ENCODE results near the gene DMRT1. TPM values are rescaled to one million over a fixed set of nuclear protein-coding genes. Genes with fewer than 3 reads are reported as not detected.

Gene DMRT1
- total RNA-seq, 1 donor from 2014 or later = not detected

DNA sequence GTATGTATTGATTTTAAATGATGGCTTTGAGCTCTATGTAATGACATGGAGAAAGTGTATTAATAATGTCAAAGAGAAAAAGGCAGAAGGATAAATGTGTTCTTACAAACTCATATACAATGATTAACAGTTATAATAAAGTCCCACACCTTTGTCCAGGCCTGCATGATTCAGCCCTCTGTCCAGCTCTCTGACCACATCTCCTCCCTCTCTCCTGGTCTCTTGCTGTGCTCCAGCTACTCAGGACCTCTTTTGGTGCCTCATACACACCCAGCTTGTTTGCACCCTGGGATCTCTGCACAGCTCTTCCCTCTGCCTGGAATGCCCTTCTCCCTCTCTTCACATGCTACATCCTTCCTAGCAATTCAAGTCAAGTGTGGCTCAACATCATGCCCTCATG, 37.5 kb upstream of the DMRT1 start:
- DNase-seq (ENCODE audit: low read depth) = no peak
- H3K4me3 ChIP-seq (ENCODE audit: low read depth, low read length) = no peak overlapping the region
- TF ChIP-seq, protein P1, sequence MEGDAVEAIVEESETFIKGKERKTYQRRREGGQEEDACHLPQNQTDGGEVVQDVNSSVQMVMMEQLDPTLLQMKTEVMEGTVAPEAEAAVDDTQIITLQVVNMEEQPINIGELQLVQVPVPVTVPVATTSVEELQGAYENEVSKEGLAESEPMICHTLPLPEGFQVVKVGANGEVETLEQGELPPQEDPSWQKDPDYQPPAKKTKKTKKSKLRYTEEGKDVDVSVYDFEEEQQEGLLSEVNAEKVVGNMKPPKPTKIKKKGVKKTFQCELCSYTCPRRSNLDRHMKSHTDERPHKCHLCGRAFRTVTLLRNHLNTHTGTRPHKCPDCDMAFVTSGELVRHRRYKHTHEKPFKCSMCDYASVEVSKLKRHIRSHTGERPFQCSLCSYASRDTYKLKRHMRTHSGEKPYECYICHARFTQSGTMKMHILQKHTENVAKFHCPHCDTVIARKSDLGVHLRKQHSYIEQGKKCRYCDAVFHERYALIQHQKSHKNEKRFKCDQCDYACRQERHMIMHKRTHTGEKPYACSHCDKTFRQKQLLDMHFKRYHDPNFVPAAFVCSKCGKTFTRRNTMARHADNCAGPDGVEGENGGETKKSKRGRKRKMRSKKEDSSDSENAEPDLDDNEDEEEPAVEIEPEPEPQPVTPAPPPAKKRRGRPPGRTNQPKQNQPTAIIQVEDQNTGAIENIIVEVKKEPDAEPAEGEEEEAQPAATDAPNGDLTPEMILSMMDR (conservative IDR thresholded peaks at IDR 0.05; ENCODE audit: low read depth, low read length) = no peak

DNA sequence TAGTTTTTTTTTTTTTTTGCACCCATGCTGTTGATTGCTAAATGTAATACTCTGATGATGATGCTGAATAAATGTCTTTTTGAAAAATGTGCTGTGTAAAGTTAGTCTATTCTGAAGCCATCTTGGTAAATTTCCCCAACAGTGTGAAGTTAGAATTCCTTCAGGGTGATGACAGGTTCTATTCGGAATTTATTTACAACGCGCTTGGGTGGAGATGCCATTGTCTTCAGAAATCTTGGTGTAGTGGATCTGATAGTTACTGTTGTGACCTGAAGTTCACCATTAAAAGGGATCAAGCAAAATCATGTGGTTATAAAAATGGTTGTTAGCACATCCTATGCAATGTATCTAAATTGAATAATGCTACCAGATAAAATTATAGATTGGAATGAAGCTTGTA, 36.3 kb upstream of the DMRT1 start:
- DNase-seq (ENCODE audit: low read depth) = no peak
- H3K4me3 ChIP-seq (ENCODE audit: low read depth, low read length) = no peak overlapping the region
- TF ChIP-seq, protein P1 (conservative IDR thresholded peaks at IDR 0.05; ENCODE audit: low read depth, low read length) = no peak

DNA sequence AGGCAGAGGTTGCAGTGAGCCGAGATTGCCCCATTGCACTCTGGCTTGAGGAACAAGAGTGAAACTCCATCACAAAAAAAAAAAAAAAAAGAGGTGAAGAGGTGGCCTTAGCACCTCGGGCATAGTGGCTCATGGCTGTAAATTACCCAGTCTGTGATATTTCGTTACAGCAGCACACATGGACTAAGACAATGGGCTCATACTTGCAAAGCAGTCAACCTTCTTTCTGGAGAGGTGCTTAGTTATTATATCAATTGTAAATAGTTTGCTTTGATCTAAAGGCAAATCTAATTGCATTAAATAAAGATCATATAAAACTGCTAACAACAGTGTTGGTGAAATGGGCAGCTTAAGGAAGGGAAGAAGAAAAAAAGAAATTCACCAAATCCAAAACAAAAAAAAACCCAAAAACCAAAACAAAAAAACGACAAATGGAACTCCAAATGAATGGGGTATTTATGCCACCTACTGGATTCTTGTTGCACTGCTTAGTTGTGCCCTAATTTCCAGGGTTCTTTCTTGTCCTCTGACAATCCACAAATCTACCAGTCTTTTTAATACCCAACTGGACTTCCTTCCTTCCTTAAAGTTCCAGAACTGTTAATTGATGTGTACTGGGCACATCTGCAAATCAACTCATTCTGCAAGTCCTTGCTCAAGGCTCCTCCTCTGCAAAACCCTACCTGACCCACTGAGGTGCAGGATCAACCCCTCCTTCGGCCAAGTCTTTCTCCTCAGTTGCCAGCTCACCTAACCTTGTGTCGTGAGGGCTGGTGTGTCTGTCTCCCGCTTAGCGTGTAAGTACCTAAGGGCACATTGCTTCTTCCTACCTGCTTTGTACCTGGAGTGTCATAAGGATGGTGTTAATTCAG, 35.0 kb upstream of the DMRT1 start:
- TF ChIP-seq, protein P1 (conservative IDR thresholded peaks at IDR 0.05; ENCODE audit: low read depth, low read length) = peak; percentile 82
- no peak overlapping the region for H3K4me3 ChIP-seq (ENCODE audit: low read depth, low read length)
- DNase-seq (ENCODE audit: low read depth) = no peak

DNA sequence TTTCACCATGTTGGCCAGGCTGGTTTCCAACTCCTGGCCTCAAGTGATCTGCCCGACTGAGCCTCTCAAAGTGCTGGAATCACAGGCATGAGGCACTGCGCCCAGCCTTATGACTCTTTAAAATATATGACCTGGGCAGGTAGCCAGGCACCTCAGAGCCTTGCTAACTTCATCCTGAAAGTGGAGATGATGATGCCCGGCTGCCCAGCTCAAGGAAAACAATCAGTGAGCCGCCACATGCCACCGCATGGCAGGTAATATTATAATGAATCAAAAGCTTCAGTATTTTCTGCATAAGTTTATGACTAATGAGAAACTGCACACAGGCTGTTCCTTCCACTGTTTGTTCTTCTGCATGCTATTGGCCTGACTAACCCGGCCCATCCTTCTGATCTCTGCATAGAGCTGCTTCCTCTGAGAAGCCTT, 30.4 kb upstream of the DMRT1 start:
- H3K4me3 ChIP-seq (ENCODE audit: low read depth, low read length) = no peak overlapping the region
- no peak for DNase-seq (ENCODE audit: low read depth)
- TF ChIP-seq, protein P1 (conservative IDR thresholded peaks at IDR 0.05; ENCODE audit: low read depth, low read length) = no peak

DNA sequence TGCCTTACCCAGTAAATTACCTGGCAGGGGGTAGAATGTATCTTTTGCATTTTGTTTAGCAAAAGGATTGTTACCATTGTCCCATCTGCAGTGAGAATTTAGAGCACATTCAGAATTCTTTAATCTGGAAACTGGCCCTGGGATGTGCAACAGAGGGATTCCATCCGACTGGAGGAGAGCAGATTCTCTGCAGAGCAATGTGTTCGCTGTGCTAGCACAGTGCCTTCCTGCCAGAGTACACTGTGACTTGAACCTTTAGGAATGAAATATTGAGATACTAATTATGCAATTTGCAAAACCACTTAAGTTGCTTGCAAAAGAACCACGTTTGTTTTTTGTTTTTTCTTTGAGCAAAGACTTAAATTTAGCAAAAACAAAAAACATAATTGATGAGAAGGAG, 22.5 kb upstream of the DMRT1 start:
- DNase-seq (ENCODE audit: low read depth) = no peak

DNA sequence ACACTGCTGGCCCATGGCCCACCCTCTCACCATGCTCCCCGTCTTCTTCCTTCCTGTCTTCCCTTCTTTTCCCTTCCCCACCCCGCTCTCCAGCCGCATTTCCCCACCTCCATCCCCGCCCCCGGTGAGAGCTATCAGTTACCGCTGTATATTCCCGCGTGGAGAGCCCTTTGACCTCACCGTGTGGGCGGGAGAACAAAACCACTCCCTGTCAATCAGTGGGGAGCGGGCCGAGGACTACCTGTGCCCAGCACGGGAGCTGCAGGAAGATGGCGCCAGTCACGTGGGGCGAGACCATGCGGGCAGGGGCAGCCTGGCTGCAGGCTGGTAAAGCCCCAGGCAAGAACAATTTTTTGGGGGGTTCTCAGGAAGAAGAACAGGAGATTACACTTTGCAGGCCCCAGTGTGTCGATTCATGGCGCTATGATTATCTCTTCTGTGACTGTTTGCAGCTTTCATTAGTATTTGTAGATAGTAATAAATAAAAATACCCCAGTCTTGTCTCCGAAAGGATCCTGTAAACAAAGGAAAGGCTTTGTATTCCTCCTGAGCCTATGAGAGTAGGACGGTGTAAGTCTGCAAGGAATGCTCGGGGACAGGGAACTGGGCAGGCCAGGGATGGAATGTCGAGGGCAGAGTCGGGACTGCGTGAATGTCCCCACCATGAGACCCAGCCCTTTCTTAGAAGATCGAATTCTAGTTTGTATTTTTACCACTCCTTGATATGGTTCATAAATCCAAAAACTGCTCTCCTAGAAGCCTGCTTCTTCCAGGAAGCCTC, 14.8 kb upstream of the DMRT1 start:
- DNase-seq (ENCODE audit: low read depth) = no peak
- TF ChIP-seq, protein P1 (conservative IDR thresholded peaks at IDR 0.05; ENCODE audit: low read depth, low read length) = no peak
- H3K4me3 ChIP-seq (ENCODE audit: low read depth, low read length) = no peak overlapping the region

More for the DNA sequence above, 22.5 kb upstream of the DMRT1 start:
- TF ChIP-seq, protein P1 (conservative IDR thresholded peaks at IDR 0.05; ENCODE audit: low read depth, low read length) = no peak
- no peak overlapping the region for H3K4me3 ChIP-seq (ENCODE audit: low read depth, low read length)
